T-cell (primary cell): ENCODE measurements around the gene LSMEM2. TPM values are rescaled to one million over a fixed set of nuclear protein-coding genes. Genes with fewer than 3 reads are reported as not detected.

Source experiments
- ATAC-seq, 4 experiments: fragments of 200-7000 bp in 3 of 4; fragments of 150-1000 bp in 1 of 4; cut with Tn5 transposase; replicated peaks in 1 of 4; 1 replicate in 3 of 4; 2 replicates in 1 of 4; pipeline ENCODE4 v1.10.0; 2021; ENCODE audit warnings: moderate library complexity in 3 of 4, mild to moderate bottlenecking in 2 of 4, moderate number of reproducible peaks in 1 of 4
- CTCF ChIA-PET, 2 donors: fragments of 300-600 bp; sonication (Branson Sonifier 250); formaldehyde crosslinking; loops; one replicate each; lab custom pipeline; 2022; ENCODE audit warnings: antibody characterized with exemption in 2 of 2; lab: Charles Lee
- POLR2A ChIA-PET, 2 donors: fragments of 300-600 bp; sonication (Branson Sonifier 250); formaldehyde crosslinking; loops; one replicate each; lab custom pipeline; 2022; ENCODE audit warnings: antibody characterized with exemption in 2 of 2; lab: Charles Lee
- DNase-seq, 35 experiments: peaks; one replicate each; pipeline versions ENCODE4 v3.0.0 to v3.0.0-alpha.2; 2013 to 2023
- H3K27ac ChIP-seq: one replicate; pipeline ENCODE4 v1.5.1; 2013; ENCODE audit warnings: low read length
- H3K27me3 ChIP-seq, 2 experiments: replicated peaks in 1 of 2; 1 replicate in 1 of 2; 2 replicates in 1 of 2; pipeline versions ENCODE4 v1.6.1 to v1.7.0; 2013; ENCODE audit warnings: low read length in 1 of 2, mixed read lengths in 1 of 2; ENCODE audit not compliant: control insufficient read depth in 2 of 2, insufficient read depth in 2 of 2; ENCODE audit errors: extremely low read depth in 1 of 2
- H3K36me3 ChIP-seq, 2 donors: 1 replicate in 1 of 2; 2 replicates in 1 of 2; pipeline versions ENCODE4 v1.6.1 to v1.7.0; 2013; ENCODE audit warnings: low read length in 1 of 2; ENCODE audit not compliant: control insufficient read depth in 2 of 2, insufficient read depth in 1 of 2; ENCODE audit errors: extremely low read depth in 1 of 2
- H3K4me1 ChIP-seq, 2 experiments: 1 replicate in 1 of 2; 2 replicates in 1 of 2; pipeline versions ENCODE4 v1.6.1 to v1.7.0; 2013; ENCODE audit warnings: low read length in 2 of 2, mixed read lengths in 1 of 2; ENCODE audit not compliant: insufficient read depth in 2 of 2, control insufficient read depth in 1 of 2; ENCODE audit errors: extremely low read depth in 1 of 2
- H3K4me3 ChIP-seq, 2 donors: 1 replicate in 1 of 2; 2 replicates in 1 of 2; pipeline versions ENCODE4 v1.5.1 to v1.7.0; 2013; ENCODE audit warnings: mild to moderate bottlenecking in 2 of 2, low read length in 1 of 2, moderate library complexity in 1 of 2; ENCODE audit not compliant: control insufficient read depth in 1 of 2; ENCODE audit errors: extremely low read depth in 1 of 2
- H3K9me3 ChIP-seq: 2 replicates; pipeline ENCODE4 v1.7.0; 2013
- H3K27ac Mint-ChIP-seq, 2 donors: one replicate each; pipeline ENCODE4 v1.8.0; 2020 to 2021; ENCODE audit warnings: mild to moderate bottlenecking in 2 of 2, mixed read lengths in 2 of 2
- H3K27me3 Mint-ChIP-seq, 2 donors: one replicate each; pipeline ENCODE4 v1.8.0; 2021 to 2022; ENCODE audit warnings: mixed read lengths in 2 of 2
- H3K36me3 Mint-ChIP-seq: one replicate; pipeline ENCODE4 v1.8.0; 2021; ENCODE audit warnings: mixed read lengths
- H3K4me1 Mint-ChIP-seq, 3 donors: one replicate each; pipeline ENCODE4 v1.8.0; 2020 to 2022; ENCODE audit warnings: mixed read lengths in 3 of 3, mild to moderate bottlenecking in 1 of 3
- H3K4me3 Mint-ChIP-seq, 3 donors: one replicate each; pipeline ENCODE4 v1.8.0; 2020 to 2022; ENCODE audit warnings: mild to moderate bottlenecking in 3 of 3, mixed read lengths in 3 of 3, moderate library complexity in 3 of 3
- H3K9me3 Mint-ChIP-seq, 3 donors: one replicate each; pipeline ENCODE4 v1.8.0; 2020 to 2022; ENCODE audit warnings: mixed read lengths in 3 of 3
- WGBS: methylation state at CpG from one replicate; pipeline ENCODE4 v1.1.5; 2013; ENCODE audit warnings: missing lambda C conversion rate; ENCODE audit not compliant: insufficient coverage; 5-methylcytosine and 5-hydroxymethylcytosine counted together
- total RNA-seq, 35 experiments: library from RNA in 6 of 35; stranded (reverse) in 6 of 35; fragments of 120-200 nt in 1 of 35; gene quantifications; one replicate each; pipeline versions ENCODE4 v1.2.1 to v1.2.4 and lab custom pipeline; 2013 to 2026

The LSMEM2 gene
- total RNA-seq, 5 donors from 2014 or later (not counting 1 experiment from before 2014, with no cell fraction given), result not detected

DNA sequence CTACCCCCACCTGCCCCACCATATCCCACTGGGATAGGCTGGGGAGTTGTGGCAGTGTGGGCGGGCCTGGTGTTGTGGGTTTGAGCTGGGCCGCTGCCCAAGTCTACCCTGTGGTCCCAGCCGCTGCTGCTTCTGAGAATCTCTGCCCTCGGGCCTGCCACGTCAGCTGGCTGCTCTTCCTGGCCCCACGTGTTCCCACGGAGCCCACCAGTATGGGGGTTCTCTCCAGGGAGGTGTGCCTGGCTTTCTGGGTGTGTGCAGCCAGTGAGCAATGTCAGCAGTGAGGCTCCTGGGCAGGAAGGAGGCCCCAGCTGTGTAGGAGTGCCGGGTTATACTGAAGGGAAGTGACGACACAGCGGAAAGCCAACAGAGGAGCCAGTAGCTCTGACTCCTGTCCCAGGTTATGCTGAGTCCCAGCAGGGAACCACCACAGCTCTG lies 32.4 kb upstream of the LSMEM2 start:
- Histone ChIP-seq H3K27ac (peak overlapping the region; percentile 82), H3K9me3 (no peaks in the 10 kb centered on the region), H3K4me3 (peak overlapping the region; percentile 40 to 58), H3K36me3 (peaks cover 5 to 48% of the 10 kb centered on the region in 2 donors), H3K27me3 (no peaks in the 10 kb centered on the region), H3K4me1 (peaks cover 39 to 100% of the 10 kb centered on the region in 2 experiments)
- peaks cover 7% of the 10 kb centered on the region for H3K36me3 Mint-ChIP-seq
- H3K9me3 Mint-ChIP-seq, result no peaks in the 10 kb centered on the region
- DNase-seq (peak; percentile 48 to 90 (median 79)), ATAC-seq (peak; percentile 83 to 91 (median 88))
- CTCF ChIA-PET, result interaction anchor here (0.6 to 1.9 kb wide), 32 partner anchors 9 to 1139 kb away, joined by 3 to 60 read pairs (median 4); partner anchors contain the start of genes GNAI2 (in 1 of the 2), HYAL3 (in 1 of the 2), IFRD2 (in 1 of the 2) and MANF (in 1 of the 2)
- peak overlapping the region; percentile 71 to 78 (median 75) for H3K4me3 Mint-ChIP-seq
- peak overlapping the region; percentile 88 to 93 for H3K27ac Mint-ChIP-seq
- no peaks in the 10 kb centered on the region for H3K27me3 Mint-ChIP-seq
- WGBS, result 2% methylated on average over 6 of the region's 10 CpGs
- peaks cover 85 to 89% (median 87%) of the 10 kb centered on the region in 3 donors for H3K4me1 Mint-ChIP-seq
- POLR2A ChIA-PET, result interaction anchor here (0.8 to 1.4 kb wide), 4 partner anchors 8 to 52 kb away, joined by 3 to 8 read pairs (median 4); partner anchors contain the start of gene GNAI2 (in 1 of the 2)

GRCh38 chr3:50248387-50248786 lies 30.5 kb upstream of the LSMEM2 start:
- H3K36me3 ChIP-seq, result peaks cover 5 to 61% of the 10 kb centered on the region in 2 donors
- POLR2A ChIA-PET, result no interaction called here
- CTCF ChIA-PET, result interaction anchor here in 1 of 2 donors (0.6 to 1.8 kb wide), 2 partner anchors 11 to 22 kb away, joined by 5 to 8 read pairs; no protein-coding TSS in a partner anchor
- Mint-ChIP-seq H3K27ac (peak overlapping the region; percentile 78 to 88), H3K36me3 (peaks cover 10% of the 10 kb centered on the region), H3K27me3 (no peaks in the 10 kb centered on the region), H3K4me3 (peak overlapping the region in 1 of 3 donors; percentile 55), H3K9me3 (no peaks in the 10 kb centered on the region), H3K4me1 (peaks cover 69 to 74% (median 72%) of the 10 kb centered on the region in 3 donors)
- peak overlapping the region; percentile 45 for H3K27ac ChIP-seq
- WGBS, result 67% methylated on average over 3 of the region's 3 CpGs
- ATAC-seq, result no peak
- no peak for DNase-seq
- H3K4me3 ChIP-seq, result no peak overlapping the region
- peaks cover 21 to 97% of the 10 kb centered on the region in 2 experiments for H3K4me1 ChIP-seq
- no peaks in the 10 kb centered on the region for H3K9me3 ChIP-seq
- H3K27me3 ChIP-seq, result no peaks in the 10 kb centered on the region

DNA sequence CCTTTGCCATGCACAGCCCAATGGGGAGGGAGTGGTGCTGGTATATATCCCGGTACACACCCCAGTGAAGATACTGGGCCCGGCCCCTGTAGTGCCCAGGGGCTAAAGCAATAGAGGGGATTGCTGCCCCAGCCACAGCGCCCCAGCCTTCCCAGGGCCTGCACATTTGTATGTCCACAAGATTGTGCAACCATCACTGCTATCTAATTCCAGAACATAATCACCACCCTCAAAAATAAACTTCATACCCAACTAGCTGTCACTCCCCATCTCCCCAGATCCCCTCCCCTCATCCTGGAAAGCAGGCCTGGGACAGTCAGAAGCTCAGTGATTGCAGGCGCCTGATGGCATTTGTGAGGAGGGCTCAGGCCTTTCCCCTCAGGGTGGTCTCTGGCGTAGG lies 29.4 kb upstream of the LSMEM2 start:
- WGBS, result 100% methylated on average over 4 of the region's 5 CpGs
- no peaks in the 10 kb centered on the region for H3K27me3 ChIP-seq
- H3K27ac Mint-ChIP-seq, result peak overlapping the region in 1 of 2 donors; percentile 34
- no peak overlapping the region for H3K27ac ChIP-seq
- no peaks in the 10 kb centered on the region for H3K9me3 ChIP-seq
- POLR2A ChIA-PET, result interaction anchor here in 1 of 2 donors (1.1 kb wide), 1 partner anchor 14 kb away, joined by 3 read pairs; no protein-coding TSS in a partner anchor
- no peaks in the 10 kb centered on the region for H3K27me3 Mint-ChIP-seq
- ATAC-seq (no peak), DNase-seq (no peak)
- peaks cover 15% of the 10 kb centered on the region for H3K36me3 Mint-ChIP-seq
- peaks cover 63 to 71% (median 71%) of the 10 kb centered on the region in 3 donors for H3K4me1 Mint-ChIP-seq
- H3K4me3 Mint-ChIP-seq, result no peak overlapping the region
- no peak overlapping the region for H3K4me3 ChIP-seq
- no peaks in the 10 kb centered on the region for H3K9me3 Mint-ChIP-seq
- peaks cover 9 to 64% of the 10 kb centered on the region in 2 donors for H3K36me3 ChIP-seq
- H3K4me1 ChIP-seq, result peaks cover 19 to 91% of the 10 kb centered on the region in 2 experiments
- CTCF ChIA-PET, result interaction anchor here (0.8 to 1.8 kb wide), 3 partner anchors 8 to 57 kb away, joined by 3 to 8 read pairs (median 3); no protein-coding TSS in a partner anchor

DNA sequence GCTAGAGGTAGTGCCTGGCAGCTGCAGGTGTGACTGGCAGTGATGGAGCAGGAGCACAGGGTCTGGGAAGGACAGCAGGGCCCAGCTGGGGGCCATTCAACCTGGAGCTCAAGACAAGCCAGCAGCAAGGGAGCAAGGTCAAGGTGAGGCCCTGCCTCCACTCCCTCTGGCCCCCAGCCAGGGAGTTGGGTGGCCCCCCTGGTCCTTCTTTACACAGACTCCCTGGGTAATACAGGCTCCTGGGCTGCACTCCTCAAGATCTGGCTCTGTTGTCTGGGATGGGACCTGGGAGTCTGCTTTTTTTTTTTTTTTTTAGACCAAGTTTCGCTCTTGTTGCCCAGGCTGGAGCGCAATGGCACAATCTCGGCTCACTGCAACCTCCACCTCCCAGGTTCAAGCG lies 28.4 kb upstream of the LSMEM2 start:
- peaks cover 14 to 73% of the 10 kb centered on the region in 2 donors for H3K36me3 ChIP-seq
- no CpG with 5 or more reads among the region's 4 CpGs for WGBS

GRCh38 chr3:50251220-50251619 lies 27.7 kb upstream of the LSMEM2 start:
- Histone ChIP-seq H3K9me3 (no peaks in the 10 kb centered on the region), H3K4me3 (no peak overlapping the region), H3K27me3 (no peaks in the 10 kb centered on the region), H3K4me1 (peaks cover 13 to 74% of the 10 kb centered on the region in 2 experiments), H3K36me3 (peaks cover 15 to 78% of the 10 kb centered on the region in 2 donors), H3K27ac (no peak overlapping the region)
- H3K9me3 Mint-ChIP-seq, result no peaks in the 10 kb centered on the region
- ChIA-PET POLR2A (no interaction called here), CTCF (interaction anchor here (0.6 to 0.9 kb wide), 3 partner anchors 9 to 316 kb away, joined by 3 read pairs; no protein-coding TSS in a partner anchor)
- peak overlapping the region in 1 of 3 donors; percentile 10 for H3K4me3 Mint-ChIP-seq
- H3K4me1 Mint-ChIP-seq, result peaks cover 46 to 57% (median 57%) of the 10 kb centered on the region in 3 donors
- DNase-seq, result no peak
- no peak for ATAC-seq
- H3K27ac Mint-ChIP-seq, result peak overlapping the region in 1 of 2 donors; percentile 52
- peaks cover 18% of the 10 kb centered on the region for H3K36me3 Mint-ChIP-seq
- WGBS, result 71% methylated on average over 7 of the region's 8 CpGs
- H3K27me3 Mint-ChIP-seq, result no peaks in the 10 kb centered on the region

More for the DNA sequence above, 28.4 kb upstream of the LSMEM2 start:
- no peaks in the 10 kb centered on the region for H3K27me3 Mint-ChIP-seq
- Histone ChIP-seq H3K4me1 (peaks cover 16 to 81% of the 10 kb centered on the region in 2 experiments), H3K4me3 (no peak overlapping the region), H3K9me3 (no peaks in the 10 kb centered on the region), H3K27ac (no peak overlapping the region), H3K27me3 (no peaks in the 10 kb centered on the region)
- ChIA-PET POLR2A (interaction anchor here in 1 of 2 donors (1.1 kb wide), 1 partner anchor 15 kb away, joined by 3 read pairs; no protein-coding TSS in a partner anchor), CTCF (interaction anchor here (0.5 to 0.9 kb wide), 4 partner anchors 8 to 26 kb away, joined by 3 to 7 read pairs (median 3); no protein-coding TSS in a partner anchor)
- H3K4me3 Mint-ChIP-seq, result peak overlapping the region in 1 of 3 donors; percentile 10
- H3K9me3 Mint-ChIP-seq, result no peaks in the 10 kb centered on the region
- no peak for DNase-seq
- no peak for ATAC-seq
- H3K36me3 Mint-ChIP-seq, result peaks cover 15% of the 10 kb centered on the region
- H3K27ac Mint-ChIP-seq, result peak overlapping the region; percentile 36 to 62
- peaks cover 53 to 64% (median 63%) of the 10 kb centered on the region in 3 donors for H3K4me1 Mint-ChIP-seq

DNA sequence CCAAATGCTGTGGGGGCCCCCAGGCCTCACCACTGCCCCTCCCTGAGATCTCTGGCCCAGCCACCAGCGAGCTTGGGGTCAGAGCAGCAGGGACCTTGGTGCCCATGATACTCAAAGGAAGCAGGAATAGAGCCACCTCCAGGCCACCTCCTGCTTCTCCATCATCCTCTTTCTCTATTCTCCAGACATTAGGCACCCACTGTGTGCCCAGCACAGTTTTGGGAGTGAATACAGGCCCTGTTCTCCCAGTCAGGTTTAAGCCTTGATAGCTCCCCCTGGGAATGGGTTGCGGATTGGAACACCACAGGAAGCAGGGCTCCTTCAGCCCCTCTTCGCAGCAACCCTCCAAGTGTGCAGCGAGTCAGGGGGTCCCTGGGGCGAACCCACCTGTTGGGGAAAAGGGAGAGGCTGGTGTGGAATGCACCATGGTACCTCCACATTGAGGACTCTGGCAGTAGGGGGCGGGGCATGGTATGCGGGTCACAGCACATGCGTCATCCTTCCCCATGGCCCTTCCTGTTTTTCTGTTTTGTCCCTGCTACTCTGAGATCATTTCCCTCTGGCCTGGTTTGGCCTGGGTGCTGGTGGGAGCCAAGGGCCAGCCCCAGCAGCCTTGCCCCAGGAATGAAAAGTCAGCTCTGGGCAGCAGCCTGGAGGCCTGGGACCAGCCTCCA lies 24.2 kb upstream of the LSMEM2 start:
- no peaks in the 10 kb centered on the region for H3K9me3 ChIP-seq
- H3K4me3 Mint-ChIP-seq, result no peak overlapping the region
- H3K27ac ChIP-seq, result no peak overlapping the region
- H3K27me3 Mint-ChIP-seq, result no peaks in the 10 kb centered on the region
- peaks cover 37% of the 10 kb centered on the region for H3K36me3 Mint-ChIP-seq
- H3K4me3 ChIP-seq, result no peak overlapping the region
- ATAC-seq (no peak), DNase-seq (peak in 2 of 35 experiments; percentile 17 to 48)
- H3K4me1 Mint-ChIP-seq, result peaks cover 23 to 34% (median 33%) of the 10 kb centered on the region in 3 donors
- 91% methylated on average over 5 of the region's 8 CpGs for WGBS
- ChIA-PET CTCF (no interaction called here), POLR2A (no interaction called here)
- peaks cover 23 to 83% of the 10 kb centered on the region in 2 donors for H3K36me3 ChIP-seq
- H3K27ac Mint-ChIP-seq, result no peak overlapping the region
- no peaks in the 10 kb centered on the region for H3K9me3 Mint-ChIP-seq
- peaks cover under 1 to 47% of the 10 kb centered on the region in 2 experiments for H3K4me1 ChIP-seq
- H3K27me3 ChIP-seq, result no peaks in the 10 kb centered on the region
